Measurements from ENCODE around the gene C14orf180.

GRCh38 chr14:104561124-104561557 is 18.4 kb upstream of the C14orf180 start:
- TF ChIP-seq CTCF (IDR thresholded peaks at IDR 0.05) (no peak), POLR2A (IDR thresholded peaks at IDR 0.05) (no peak)

Measured in right lobe of liver (tissue), 4 donors.